GM18861 (cell line): ENCODE measurements around the gene PCDHGA8.
A peak's percentile ranks its signal among the peaks of the same experiment; 100 is the strongest.
"Not testable (repeated sequence)": the region's sequence is repeated elsewhere in the genome, so short reads cannot be mapped to it uniquely, and the experiment has no call there.

ENCODE experiments used
- ATAC-seq: cut with Tn5 transposase; IDR thresholded peaks from one replicate; pipeline ENCODE4 v1.9.1; 2021; ENCODE audit not compliant: unreplicated experiment

Gene PCDHGA8

DNA sequence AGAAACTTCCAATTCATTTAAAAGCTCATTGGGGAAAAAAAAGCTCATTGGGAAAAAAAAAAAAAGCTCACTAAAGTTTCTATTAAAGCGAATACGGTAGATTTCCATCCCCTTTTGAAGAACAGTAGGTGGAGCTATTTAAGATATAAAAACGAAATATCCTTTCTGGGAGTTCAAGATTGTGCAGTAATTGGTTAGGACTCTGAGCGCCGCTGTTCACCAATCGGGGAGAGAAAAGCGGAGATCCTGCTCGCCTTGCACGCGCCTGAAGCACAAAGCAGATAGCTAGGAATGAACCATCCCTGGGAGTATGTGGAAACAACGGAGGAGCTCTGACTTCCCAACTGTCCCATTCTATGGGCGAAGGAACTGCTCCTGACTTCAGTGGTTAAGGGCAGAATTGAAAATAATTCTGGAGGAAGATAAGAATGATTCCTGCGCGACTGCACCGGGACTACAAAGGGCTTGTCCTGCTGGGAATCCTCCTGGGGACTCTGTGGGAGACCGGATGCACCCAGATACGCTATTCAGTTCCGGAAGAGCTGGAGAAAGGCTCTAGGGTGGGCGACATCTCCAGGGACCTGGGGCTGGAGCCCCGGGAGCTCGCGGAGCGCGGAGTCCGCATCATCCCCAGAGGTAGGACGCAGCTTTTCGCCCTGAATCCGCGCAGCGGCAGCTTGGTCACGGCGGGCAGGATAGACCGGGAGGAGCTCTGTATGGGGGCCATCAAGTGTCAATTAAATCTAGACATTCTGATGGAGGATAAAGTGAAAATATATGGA lies 38.1 kb downstream of the PCDHGA8 start, which contains the start of gene PCDHGA12:
PCDHGA12 (plus strand) TSS at position 176 of the 782 bp plus-strand sequence; CDS start at position 429, 253 bp downstream.
- peak; percentile 74 for ATAC-seq

- ATAC-seq: no peak
These were observed 38.9 kb downstream of the PCDHGA8 start for GRCh38 chr5:141431286-141431685.

- not testable (repeated sequence) for ATAC-seq
These were observed 39.9 kb downstream of the PCDHGA8 start for GRCh38 chr5:141432308-141432707.

DNA sequence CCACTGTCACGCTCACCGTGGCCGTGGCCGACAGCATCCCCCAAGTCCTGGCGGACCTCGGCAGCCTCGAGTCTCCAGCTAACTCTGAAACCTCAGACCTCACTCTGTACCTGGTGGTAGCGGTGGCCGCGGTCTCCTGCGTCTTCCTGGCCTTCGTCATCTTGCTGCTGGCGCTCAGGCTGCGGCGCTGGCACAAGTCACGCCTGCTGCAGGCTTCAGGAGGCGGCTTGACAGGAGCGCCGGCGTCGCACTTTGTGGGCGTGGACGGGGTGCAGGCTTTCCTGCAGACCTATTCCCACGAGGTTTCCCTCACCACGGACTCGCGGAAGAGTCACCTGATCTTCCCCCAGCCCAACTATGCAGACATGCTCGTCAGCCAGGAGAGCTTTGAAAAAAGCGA lies 40.3 kb downstream of the PCDHGA8 start:
- ATAC-seq: not testable (repeated sequence)

DNA sequence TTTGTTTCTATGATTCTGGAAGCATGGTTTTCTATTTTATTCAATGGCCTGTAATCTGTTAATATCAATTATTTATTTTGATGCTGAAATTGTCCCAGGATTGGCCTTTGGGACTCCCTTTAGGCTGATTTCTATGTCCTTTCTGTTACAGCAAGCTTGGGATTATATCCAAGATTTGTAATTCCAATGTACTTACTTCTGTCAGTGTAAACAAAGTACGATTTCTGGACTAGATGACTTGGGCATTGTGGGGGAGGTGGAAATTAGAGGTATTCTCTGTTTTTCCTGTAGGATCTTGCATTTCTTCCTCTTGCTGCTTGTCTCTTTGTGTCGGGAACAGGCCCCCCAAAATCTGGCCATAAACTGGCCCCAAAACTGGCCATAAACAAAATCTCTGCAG lies 41.6 kb downstream of the PCDHGA8 start:
- ATAC-seq: no peak

DNA sequence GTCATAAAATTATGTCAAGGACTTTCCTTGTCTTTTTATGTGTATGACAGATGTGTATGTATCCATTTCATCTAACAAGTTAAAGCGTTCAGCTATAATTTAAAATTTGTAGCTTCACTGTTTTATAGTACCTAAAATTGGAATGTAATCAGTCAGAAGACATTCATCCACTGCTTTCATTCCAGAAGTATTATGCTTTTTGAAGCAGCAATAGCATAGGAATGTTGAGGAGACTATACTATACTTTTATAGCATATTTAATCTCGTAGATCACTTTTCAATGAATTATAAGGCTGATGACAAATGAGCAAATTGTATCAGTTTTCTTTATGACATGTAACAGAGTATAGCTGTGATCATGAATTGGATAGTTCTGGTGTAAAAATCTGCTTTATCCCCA lies 44.8 kb downstream of the PCDHGA8 start:
- no peak for ATAC-seq

- ATAC-seq: no peak
These were observed 47.1 kb downstream of the PCDHGA8 start for GRCh38 chr5:141439411-141440141.

DNA sequence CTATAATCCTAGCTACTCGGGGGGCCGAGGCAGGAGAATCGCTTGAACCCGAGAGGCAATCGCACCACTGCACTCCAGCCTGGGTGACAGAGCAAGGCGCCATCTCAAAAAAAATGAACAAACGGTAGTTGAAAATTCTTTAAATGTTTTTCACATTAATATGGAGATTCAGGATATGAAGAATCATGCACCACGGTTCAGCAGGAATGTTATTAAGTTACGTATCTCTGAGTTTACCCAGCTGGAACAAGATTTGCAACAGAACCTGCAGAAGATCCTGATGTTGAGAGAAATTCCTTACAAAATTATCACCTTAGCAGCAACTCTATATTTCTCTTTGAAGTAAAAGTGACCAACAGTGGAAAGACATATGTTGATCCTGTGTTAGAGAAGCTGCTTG lies 47.9 kb downstream of the PCDHGA8 start:
- no peak for ATAC-seq

- ATAC-seq: no peak
These were observed 49.2 kb downstream of the PCDHGA8 start for GRCh38 chr5:141441571-141442170.
